ENCODE results near the gene TCAP. TPM values are rescaled to one million over a fixed set of nuclear protein-coding genes. Genes with fewer than 3 reads are reported as not detected.
"Not testable (repeated sequence)": the region's sequence is repeated elsewhere in the genome, so short reads cannot be mapped to it uniquely, and the experiment has no call there.

Gene TCAP
- total and polyA plus RNA-seq, 10 of the 15 experiments (the other 5 are each of a cell fraction or from before 2014, with no cell fraction given) = 0.17 to 1.0 (median 0.36) TPM; not detected in 3

DNA sequence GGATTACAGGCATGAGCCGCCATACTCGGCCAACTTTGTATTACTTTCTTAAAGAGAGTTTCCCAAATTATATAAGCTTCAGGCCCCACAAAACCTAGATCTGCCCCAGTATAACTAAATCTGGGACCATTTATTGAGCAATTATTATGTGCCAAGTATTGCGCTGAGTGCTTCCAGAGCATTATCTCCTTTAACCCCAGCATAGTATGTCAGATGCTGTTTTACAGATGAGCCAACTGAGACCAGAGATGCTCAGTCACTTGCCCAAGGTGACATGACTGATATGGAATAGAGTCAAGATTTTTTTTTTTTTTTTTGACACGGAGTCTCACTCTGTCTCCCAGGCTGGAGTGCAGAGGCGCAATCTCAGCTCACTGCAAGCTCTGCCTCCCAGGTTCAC, 32.8 kb downstream of the TCAP start:
- SMC1A ChIA-PET (ENCODE audit: uncharacterized antibody, unreplicated experiment) = no interaction called here
- ATAC-seq (no peak), DNase-seq (ENCODE audit: low read depth, low spot score) (no peak), FAIRE-seq (no peak)
- Histone ChIP-seq H3K36me3 (ENCODE audit: control insufficient read depth in 2 of 2, insufficient read depth in 2 of 2, low read length in 1 of 2) (no peaks in the 10 kb centered on the region), H2AFZ (ENCODE audit: control insufficient read depth, low read depth, low read length) (no peak overlapping the region), H3K27ac (ENCODE audit: control insufficient read depth, insufficient read depth) (no peak overlapping the region), H3K79me2 (ENCODE audit: control insufficient read depth, insufficient read depth, low read length) (no peaks in the 10 kb centered on the region), H3K27me3 (replicated peaks in 1 of 2; ENCODE audit: control insufficient read depth in 2 of 2, insufficient read depth in 2 of 2, low read length in 1 of 2) (peaks cover 0 to 7% of the 10 kb centered on the region in 2 experiments; a peak in 2 of 4 replicates), H3K9ac (ENCODE audit: control insufficient read depth, insufficient read depth, low read length) (no peak overlapping the region), H3K4me2 (ENCODE audit: control insufficient read depth, insufficient read depth) (no peak overlapping the region), H4K20me1 (ENCODE audit: control insufficient read depth, insufficient read depth) (no peaks in the 10 kb centered on the region), H3K4me1 (ENCODE audit: control insufficient read depth, insufficient read depth, low read length) (no peaks in the 10 kb centered on the region; the same call in 1 of the 2 replicates), H3K9me3 (replicated peaks; ENCODE audit: control insufficient read depth, insufficient read depth, low read length) (no peaks in the 10 kb centered on the region), H3K4me3 (no peak overlapping the region)
- no peak for TF ChIP-seq SMARCA5 (IDR thresholded peaks at IDR 0.05)
- TF ChIP-seq, protein P1, sequence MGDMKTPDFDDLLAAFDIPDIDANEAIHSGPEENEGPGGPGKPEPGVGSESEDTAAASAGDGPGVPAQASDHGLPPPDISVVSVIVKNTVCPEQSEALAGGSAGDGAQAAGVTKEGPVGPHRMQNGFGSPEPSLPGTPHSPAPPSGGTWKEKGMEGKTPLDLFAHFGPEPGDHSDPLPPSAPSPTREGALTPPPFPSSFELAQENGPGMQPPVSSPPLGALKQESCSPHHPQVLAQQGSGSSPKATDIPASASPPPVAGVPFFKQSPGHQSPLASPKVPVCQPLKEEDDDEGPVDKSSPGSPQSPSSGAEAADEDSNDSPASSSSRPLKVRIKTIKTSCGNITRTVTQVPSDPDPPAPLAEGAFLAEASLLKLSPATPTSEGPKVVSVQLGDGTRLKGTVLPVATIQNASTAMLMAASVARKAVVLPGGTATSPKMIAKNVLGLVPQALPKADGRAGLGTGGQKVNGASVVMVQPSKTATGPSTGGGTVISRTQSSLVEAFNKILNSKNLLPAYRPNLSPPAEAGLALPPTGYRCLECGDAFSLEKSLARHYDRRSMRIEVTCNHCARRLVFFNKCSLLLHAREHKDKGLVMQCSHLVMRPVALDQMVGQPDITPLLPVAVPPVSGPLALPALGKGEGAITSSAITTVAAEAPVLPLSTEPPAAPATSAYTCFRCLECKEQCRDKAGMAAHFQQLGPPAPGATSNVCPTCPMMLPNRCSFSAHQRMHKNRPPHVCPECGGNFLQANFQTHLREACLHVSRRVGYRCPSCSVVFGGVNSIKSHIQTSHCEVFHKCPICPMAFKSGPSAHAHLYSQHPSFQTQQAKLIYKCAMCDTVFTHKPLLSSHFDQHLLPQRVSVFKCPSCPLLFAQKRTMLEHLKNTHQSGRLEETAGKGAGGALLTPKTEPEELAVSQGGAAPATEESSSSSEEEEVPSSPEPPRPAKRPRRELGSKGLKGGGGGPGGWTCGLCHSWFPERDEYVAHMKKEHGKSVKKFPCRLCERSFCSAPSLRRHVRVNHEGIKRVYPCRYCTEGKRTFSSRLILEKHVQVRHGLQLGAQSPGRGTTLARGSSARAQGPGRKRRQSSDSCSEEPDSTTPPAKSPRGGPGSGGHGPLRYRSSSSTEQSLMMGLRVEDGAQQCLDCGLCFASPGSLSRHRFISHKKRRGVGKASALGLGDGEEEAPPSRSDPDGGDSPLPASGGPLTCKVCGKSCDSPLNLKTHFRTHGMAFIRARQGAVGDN (IDR thresholded peaks at IDR 0.05) = no peak
- no peak for TF ChIP-seq IKZF1 (conservative IDR thresholded peaks at IDR 0.05)
- no peak for TF ChIP-seq STAT1 (conservative IDR thresholded peaks at IDR 0.05)
- BruUV-seq (replicated peaks) = no TSS peak
- intact Hi-C loops (cut with micrococcal nuclease; ENCODE audit: unreplicated experiment) = no loop called here
- CTCF ChIA-PET = interaction anchor here (0.7 kb wide), 1 partner anchor 50 kb away, joined by 3 read pairs; no protein-coding TSS in a partner anchor
- RAD21 ChIA-PET (ENCODE audit: unreplicated experiment) = no interaction called here
- POLR2A ChIA-PET = interaction anchor here (0.7 kb wide), 2 partner anchors 633 to 797 kb away, joined by 4 read pairs; no protein-coding TSS in a partner anchor
- WGBS (ENCODE audit: insufficient coverage, insufficient replicate concordance, low lambda C conversion rate, missing lambda C conversion rate) = 98% methylated on average over 5 of the region's 5 CpGs
- in situ Hi-C loops (cut with MboI) = no loop called here

DNA sequence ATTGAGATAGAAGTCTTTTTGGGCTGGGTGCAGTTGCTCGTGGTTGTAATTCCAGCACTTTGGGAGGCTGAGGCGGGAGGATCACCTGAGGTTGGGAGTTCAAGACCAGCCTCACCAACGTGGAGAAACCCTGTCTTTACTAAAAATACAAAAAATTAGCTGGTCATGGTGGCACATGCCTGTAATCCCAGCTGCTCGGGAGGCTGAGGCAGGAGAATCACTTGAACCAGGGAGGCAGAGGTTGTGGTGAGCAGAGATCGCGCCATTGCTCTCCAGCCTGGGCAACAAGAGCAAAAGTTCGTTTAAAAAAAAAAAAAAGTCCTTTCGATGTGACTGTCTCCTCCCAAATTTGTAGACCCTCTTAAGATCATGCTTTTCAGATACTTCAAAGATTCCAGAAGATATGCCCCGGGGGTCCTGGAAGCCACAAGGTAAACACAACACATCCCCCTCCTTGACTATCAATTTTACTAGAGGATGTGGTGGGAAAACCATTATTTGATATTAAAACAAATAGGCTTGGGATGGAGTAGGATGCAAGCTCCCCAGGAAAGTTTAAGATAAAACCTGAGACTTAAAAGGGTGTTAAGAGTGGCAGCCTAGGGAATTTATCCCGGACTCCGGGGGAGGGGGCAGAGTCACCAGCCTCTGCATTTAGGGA, 34.1 kb downstream of the TCAP start:
- H3K9me3 ChIP-seq (replicated peaks; ENCODE audit: control insufficient read depth, insufficient read depth, low read length); H3K4me3 ChIP-seq; H3K36me3 ChIP-seq (ENCODE audit: control insufficient read depth in 2 of 2, insufficient read depth in 2 of 2, low read length in 1 of 2); RAD21 ChIA-PET (ENCODE audit: unreplicated experiment); intact Hi-C loops (cut with micrococcal nuclease; ENCODE audit: unreplicated experiment); H3K27ac ChIP-seq (ENCODE audit: control insufficient read depth, insufficient read depth); H3K79me2 ChIP-seq (ENCODE audit: control insufficient read depth, insufficient read depth, low read length); SMC1A ChIA-PET (ENCODE audit: uncharacterized antibody, unreplicated experiment); H3K27me3 ChIP-seq (replicated peaks in 1 of 2; ENCODE audit: control insufficient read depth in 2 of 2, insufficient read depth in 2 of 2, low read length in 1 of 2); H3K4me2 ChIP-seq (ENCODE audit: control insufficient read depth, insufficient read depth); H4K20me1 ChIP-seq (ENCODE audit: control insufficient read depth, insufficient read depth); ATAC-seq; FAIRE-seq; H2AFZ ChIP-seq (ENCODE audit: control insufficient read depth, low read depth, low read length); DNase-seq (ENCODE audit: low read depth, low spot score); H3K9ac ChIP-seq (ENCODE audit: control insufficient read depth, insufficient read depth, low read length); CTCF ChIA-PET; BruUV-seq (replicated peaks); in situ Hi-C loops (cut with MboI): not testable (repeated sequence)
- 50% methylated on average over 11 of the region's 11 CpGs for WGBS (ENCODE audit: insufficient coverage, insufficient replicate concordance, low lambda C conversion rate, missing lambda C conversion rate)
- peaks cover 11% of the 10 kb centered on the region for H3K4me1 ChIP-seq (ENCODE audit: control insufficient read depth, insufficient read depth, low read length)
- POLR2A ChIA-PET = interaction anchor here (0.6 kb wide), 1 partner anchor 32 kb away, joined by 4 read pairs; no protein-coding TSS in a partner anchor
